GM18858 (cell line): ENCODE data around the gene SEC23A.

ENCODE experiments used
- ATAC-seq: cut with Tn5 transposase; IDR thresholded peaks from one replicate; pipeline ENCODE4 v1.9.1; 2021; ENCODE audit not compliant: unreplicated experiment

The SEC23A gene

GRCh38 chr14:38992067-38992844 is 110.8 kb downstream of the SEC23A start:
- no peak for ATAC-seq

- no peak for ATAC-seq
Measured at GRCh38 chr14:38991299-38991698, 111.7 kb downstream of the SEC23A start.

- peak; percentile 98 for ATAC-seq
Measured at GRCh38 chr14:38989922-38990546, 113.0 kb downstream of the SEC23A start.

GRCh38 chr14:38987781-38988180 is 115.3 kb downstream of the SEC23A start:
- ATAC-seq = no peak

GRCh38 chr14:38982837-38983236 is 120.2 kb downstream of the SEC23A start:
- ATAC-seq = no peak

GRCh38 chr14:38982278-38982677 is 120.8 kb downstream of the SEC23A start:
- no peak for ATAC-seq
